Measurements from ENCODE around the gene JAM3. TPM values are rescaled to one million over a fixed set of nuclear protein-coding genes. Genes with fewer than 3 reads are reported as not detected.
A peak's percentile ranks its signal among the peaks of the same experiment; 100 is the strongest.

JAM3 gene
- total and polyA plus RNA-seq, 11 donors = 11.9 to 56.9 (median 34.0) TPM

DNA sequence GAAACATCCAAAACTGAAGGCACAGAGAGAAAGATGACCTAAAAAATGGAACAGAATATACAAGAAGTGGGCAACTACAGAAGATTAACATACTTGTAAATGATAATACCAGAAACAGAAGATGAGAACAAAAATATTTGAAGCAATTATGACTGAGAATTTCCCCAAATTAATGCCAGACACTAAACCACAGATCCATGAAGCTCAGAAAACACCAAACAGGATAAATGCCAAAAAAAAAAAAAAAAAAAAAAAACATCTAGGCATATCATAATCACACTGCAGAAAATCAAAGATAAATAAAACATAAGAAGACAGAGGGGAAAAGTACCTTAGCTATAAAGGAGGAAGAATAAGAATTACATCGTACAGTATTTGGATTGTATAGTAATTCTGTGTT is 65.3 kb downstream of the JAM3 start:
- ATAC-seq (no peak), DNase-seq (no peak)
- H3K4me3 ChIP-seq = no peak overlapping the region
- intact Hi-C loops (cut with DNase I) = loop anchor here in 2 of 10 donors (10.0 kb wide), 2 partner anchors 169 to 209 kb away; no protein-coding TSS in a partner anchor
- TF ChIP-seq, protein P1, sequence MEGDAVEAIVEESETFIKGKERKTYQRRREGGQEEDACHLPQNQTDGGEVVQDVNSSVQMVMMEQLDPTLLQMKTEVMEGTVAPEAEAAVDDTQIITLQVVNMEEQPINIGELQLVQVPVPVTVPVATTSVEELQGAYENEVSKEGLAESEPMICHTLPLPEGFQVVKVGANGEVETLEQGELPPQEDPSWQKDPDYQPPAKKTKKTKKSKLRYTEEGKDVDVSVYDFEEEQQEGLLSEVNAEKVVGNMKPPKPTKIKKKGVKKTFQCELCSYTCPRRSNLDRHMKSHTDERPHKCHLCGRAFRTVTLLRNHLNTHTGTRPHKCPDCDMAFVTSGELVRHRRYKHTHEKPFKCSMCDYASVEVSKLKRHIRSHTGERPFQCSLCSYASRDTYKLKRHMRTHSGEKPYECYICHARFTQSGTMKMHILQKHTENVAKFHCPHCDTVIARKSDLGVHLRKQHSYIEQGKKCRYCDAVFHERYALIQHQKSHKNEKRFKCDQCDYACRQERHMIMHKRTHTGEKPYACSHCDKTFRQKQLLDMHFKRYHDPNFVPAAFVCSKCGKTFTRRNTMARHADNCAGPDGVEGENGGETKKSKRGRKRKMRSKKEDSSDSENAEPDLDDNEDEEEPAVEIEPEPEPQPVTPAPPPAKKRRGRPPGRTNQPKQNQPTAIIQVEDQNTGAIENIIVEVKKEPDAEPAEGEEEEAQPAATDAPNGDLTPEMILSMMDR (IDR thresholded peaks at IDR 0.05) = no peak
- peaks cover 0 to 41% (median 13%) of the 10 kb centered on the region in 12 donors for H3K9me3 ChIP-seq
- 87 to 100% (median 96%) methylated on average over 1 of the region's 1 CpG for WGBS, 4 donors
- peaks cover 0 to 2% (median under 1%) of the 10 kb centered on the region in 12 donors for H3K4me1 ChIP-seq
- H3K27ac ChIP-seq = no peak overlapping the region
- H3K36me3 ChIP-seq = no peaks in the 10 kb centered on the region
- H3K27me3 ChIP-seq = no peaks in the 10 kb centered on the region

DNA sequence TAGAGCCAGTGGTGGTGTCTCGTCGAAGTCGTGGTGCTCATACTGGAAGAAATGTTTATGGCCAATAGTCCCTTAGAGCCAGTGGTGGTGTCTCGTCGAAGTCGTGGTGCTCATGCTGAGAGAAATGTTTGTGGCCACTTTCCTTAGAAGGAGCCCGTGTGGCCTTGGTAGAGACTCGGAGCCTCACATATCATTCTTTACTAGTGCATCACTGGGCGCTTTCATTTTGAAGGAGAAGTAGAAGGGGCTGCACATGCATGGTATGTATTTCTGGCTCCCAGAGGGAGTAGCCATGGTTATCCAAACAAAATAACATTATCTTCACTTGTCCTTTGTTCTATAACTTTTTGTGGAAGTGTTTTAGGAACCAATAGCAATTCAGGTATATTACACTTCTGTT is 69.5 kb downstream of the JAM3 start:
- no peak overlapping the region for H3K4me3 ChIP-seq
- intact Hi-C loops (cut with DNase I) = loop anchor here in 8 of 10 donors (2.0 to 10.0 kb wide), 5 partner anchors 90 to 214 kb away; no protein-coding TSS in a partner anchor
- peaks cover 0 to 15% (median 0%) of the 10 kb centered on the region in 12 donors for H3K9me3 ChIP-seq
- ATAC-seq (no peak), DNase-seq (no peak)
- H3K27me3 ChIP-seq = no peaks in the 10 kb centered on the region
- H3K36me3 ChIP-seq = peaks cover 0 to 24% (median 7%) of the 10 kb centered on the region in 9 donors
- H3K4me1 ChIP-seq = peaks cover 0 to 11% (median 5%) of the 10 kb centered on the region in 12 donors
- TF ChIP-seq, protein P1 (IDR thresholded peaks at IDR 0.05) = no peak
- no peak for TF ChIP-seq POLR2A (IDR thresholded peaks at IDR 0.05)
- WGBS, 4 donors = 89 to 92% (median 91%) methylated on average over 9 of the region's 9 CpGs
- H3K27ac ChIP-seq = no peak overlapping the region

DNA sequence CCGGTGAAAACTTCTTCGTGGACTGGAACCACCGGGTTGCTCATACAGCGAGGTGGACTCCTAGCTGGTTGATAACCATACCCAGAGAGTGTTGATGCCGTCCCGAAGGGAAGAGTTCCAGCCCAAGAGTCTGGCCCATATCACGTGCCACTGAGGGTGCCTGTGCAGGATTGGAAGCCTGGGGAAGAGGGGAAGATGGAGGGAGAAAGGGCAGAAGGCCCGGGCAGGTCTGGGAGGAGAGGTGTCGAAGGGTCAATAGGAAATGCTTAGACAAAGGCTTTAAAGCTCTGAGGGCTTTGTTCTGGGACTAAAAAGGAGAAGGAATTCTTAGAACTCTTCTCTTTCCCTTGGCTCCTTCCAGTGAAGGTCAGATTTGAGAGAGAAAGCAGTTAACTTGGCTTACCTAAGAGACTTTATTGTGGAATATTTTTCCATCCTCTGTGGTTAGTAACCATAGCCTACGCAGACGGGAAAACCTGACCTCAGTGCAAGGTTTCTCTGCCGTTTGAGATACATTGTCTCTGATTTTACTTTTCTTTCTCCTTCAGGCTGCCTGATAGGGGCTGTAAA is 70.5 kb downstream of the JAM3 start:
- intact Hi-C loops (cut with DNase I) = loop anchor here (1.0 to 10.0 kb wide), 6 partner anchors 89 to 215 kb away; no protein-coding TSS in a partner anchor
- Histone ChIP-seq H3K9me3 (peaks cover 0 to 5% (median 0%) of the 10 kb centered on the region in 12 donors), H3K27ac (peak overlapping the region in 6 of 12 donors; percentile 6 to 72 (median 28)), H3K4me1 (peaks cover 0 to 17% (median 5%) of the 10 kb centered on the region in 12 donors), H3K4me3 (no peak overlapping the region), H3K36me3 (peaks cover 0 to 31% (median 7%) of the 10 kb centered on the region in 9 donors), H3K27me3 (no peaks in the 10 kb centered on the region)
- TF ChIP-seq, protein P1 (IDR thresholded peaks at IDR 0.05) = no peak
- no peak for TF ChIP-seq POLR2A (IDR thresholded peaks at IDR 0.05)
- 60 to 68% (median 65%) methylated on average over 12 of the region's 12 CpGs for WGBS, 4 donors
- ATAC-seq = peak; percentile 5 to 37 (median 20)
- no peak for DNase-seq

DNA sequence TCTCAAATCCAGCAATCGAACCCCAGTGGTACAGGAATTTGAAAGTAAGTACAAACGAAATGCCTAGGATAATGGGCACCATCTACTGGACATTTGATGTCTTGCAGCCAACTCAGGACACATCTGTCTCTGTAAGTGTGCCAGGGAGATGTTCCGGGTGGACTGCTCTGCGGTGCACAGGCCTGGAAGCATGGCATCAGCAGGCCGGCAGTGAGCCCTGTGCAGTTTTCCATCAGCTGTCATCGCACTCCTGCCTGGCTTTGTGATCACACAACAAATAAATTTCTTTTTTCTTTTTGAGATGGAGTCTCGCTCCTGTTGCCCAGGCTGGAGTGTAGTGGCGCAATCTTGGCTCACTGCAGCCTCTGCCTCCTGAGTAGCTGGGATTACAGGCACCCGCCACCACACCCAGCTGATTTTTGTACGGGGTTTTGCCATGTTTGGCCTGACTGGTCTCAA is 71.0 kb downstream of the JAM3 start:
- DNase-seq = peak in 4 of 5 donors; percentile 49 to 69 (median 67)
- H3K4me3 ChIP-seq = no peak overlapping the region
- 37 to 49% (median 42%) methylated on average over 10 of the region's 10 CpGs for WGBS, 4 donors
- H3K27me3 ChIP-seq = no peaks in the 10 kb centered on the region
- H3K4me1 ChIP-seq = peaks cover 0 to 17% (median 5%) of the 10 kb centered on the region in 12 donors
- ATAC-seq = peak; percentile 81 to 92 (median 88)
- intact Hi-C loops (cut with DNase I) = loop anchor here (1.0 to 10.0 kb wide), 6 partner anchors 90 to 215 kb away; no protein-coding TSS in a partner anchor
- peak overlapping the region in 5 of 12 donors; percentile 6 to 72 (median 26) for H3K27ac ChIP-seq
- peaks cover 0 to 36% (median 8%) of the 10 kb centered on the region in 9 donors for H3K36me3 ChIP-seq
- H3K9me3 ChIP-seq = no peaks in the 10 kb centered on the region
- no peak for TF ChIP-seq POLR2A (IDR thresholded peaks at IDR 0.05)
- TF ChIP-seq, protein P1 (IDR thresholded peaks at IDR 0.05) = peak; percentile 73 to 97 (median 89)
